HG03520 (cell line): ENCODE results near the gene PTPN9.
"Not testable (repeated sequence)": the region's sequence is repeated elsewhere in the genome, so short reads cannot be mapped to it uniquely, and the experiment has no call there.

Experiments used
- ATAC-seq: cut with Tn5 transposase; IDR thresholded peaks from one replicate; pipeline ENCODE4 v1.9.1; 2021; ENCODE audit warnings: mild to moderate bottlenecking, moderate library complexity; ENCODE audit not compliant: unreplicated experiment

The PTPN9 gene

DNA sequence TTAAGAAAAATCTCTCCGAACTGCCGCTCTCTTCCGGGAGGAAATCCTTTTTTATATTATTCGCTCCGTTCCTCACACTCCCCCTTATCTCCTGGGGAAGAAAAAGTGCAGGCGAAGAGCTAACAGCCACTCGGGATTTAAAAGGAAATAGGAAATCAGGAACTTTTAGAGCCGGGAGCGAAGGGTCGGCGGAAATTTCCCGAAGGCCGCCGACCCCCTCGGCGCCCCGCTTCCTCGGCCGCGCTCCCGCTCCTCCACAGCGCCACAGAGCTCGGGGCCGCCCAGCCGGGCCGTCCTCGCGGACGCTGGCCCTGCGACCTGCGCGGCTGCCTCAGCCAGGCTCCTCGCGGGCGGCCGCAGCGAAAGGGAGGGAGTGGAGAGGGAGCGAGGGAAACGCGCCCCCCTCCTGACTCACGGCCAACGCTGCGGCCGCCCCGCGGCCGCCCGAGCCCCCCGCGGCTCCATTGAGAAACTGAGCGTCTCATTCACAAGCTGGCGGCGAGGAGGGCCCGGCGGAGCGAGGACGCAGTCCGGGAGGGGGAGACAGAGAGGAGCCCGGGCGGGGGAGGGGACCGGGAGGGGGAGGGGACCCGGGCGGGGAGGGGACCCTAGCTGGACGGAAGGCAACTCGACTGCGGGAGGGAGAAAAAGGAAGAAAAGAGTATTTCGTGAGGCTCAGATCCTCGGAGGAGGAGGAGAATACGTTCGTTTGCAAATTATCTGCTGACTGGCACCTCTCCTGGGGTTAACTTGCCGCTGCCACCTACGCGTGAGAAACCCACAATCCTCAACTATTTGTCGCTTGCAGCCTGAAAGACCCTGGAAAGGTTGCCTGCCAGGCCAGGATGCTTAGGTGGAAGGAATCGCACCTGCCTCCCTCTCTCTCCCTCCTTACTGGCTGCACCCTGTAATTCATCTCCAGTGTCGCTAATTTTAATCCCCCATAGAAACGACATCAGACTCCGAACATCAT is at the start of gene PTPN9:
Gene PTPN9, minus strand, starts transcription at position 368 of the 973 bp plus-strand sequence. CDS start 539 bp downstream, outside the sequence.
- ATAC-seq, result peak; percentile 53

DNA sequence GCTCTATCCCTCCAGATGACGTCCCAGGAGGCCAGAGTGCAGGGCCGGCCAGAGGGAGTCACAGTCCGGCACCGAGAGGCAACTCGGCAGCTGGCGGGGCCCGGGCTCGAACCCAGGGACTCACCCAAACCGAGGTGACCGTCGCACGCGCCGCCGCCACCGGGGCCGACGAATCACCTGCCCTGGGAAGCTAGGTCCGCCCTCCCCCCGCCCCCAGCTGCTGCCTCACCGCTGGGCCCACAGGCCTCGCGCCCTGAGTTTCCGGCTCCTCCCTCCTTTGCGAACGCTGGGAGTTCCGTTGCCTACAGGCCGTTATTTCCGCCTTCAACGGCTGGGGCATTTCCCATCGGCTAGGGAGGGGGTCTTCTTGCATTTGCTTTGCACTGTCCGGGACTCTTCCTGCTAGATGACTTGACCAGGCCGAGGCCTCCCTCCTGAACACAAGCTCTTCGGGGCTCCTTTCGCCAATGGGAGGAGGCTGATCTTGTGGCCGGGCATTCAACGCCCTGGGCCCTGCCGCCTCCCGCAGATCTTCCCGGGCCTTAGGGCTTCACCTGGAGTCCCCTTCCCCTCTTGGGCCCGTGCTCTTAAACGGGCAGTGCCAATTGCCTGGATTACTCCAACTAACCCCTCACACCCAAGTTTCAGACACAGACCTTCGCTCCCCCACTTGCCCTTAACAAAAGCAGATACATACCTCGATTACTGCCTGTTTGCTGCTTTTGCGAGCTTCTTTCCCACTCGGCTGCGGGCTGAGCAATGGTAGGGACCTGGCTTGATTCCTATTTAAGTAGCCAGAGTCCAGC is 46.6 kb upstream of the PTPN9 start, which contains the start of gene SNUPN:
Gene SNUPN, minus strand, starts transcription at position 184 of the 806 bp plus-strand sequence. CDS start 4,674 bp downstream, outside the sequence.
- ATAC-seq, result peak; percentile 69

DNA sequence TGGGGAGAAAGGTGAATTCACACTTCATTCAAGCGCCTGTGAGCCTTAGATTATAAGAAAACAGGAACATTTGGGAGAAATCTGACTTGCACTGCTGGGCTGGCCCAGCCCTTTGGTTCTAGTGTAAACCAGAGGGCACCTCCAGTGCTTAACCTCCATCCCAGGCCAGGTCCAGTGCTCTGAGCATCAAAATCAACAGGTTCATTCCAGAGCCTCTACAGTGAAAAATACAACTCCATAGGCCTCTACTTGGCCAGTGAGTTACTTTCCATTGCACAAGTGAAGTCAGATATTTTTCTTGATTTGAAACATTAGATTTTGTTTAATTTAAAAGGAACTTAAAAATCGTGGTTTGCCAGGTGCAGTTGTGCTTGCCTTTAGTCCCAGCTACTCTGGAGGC is 43.4 kb upstream of the PTPN9 start:
- ATAC-seq, result no peak

DNA sequence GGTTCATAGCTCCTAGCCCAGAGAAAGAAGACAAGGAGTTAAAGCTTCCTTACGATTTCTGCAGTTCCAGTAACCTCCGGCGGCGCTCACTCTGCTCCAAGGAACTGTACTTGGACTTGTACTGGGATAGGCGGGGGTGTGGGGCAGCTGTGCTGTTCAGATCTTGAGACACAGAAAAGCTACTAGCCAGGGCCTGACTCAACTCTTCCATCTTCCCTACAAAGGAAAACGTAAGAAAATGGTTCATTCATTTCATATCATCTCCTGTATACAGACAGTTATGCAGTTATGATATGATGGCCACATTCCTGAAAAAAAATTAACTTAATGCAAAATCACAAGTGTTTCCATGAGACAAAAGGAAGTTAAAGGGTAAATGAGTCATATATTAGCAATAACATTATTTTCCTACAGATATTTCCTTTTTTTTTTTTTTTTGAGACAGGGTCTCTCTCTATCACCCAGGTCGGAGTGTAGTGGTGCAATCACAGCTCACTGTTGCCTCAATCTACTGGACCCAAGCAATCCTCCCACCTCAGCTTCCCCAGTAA is 41.8 kb upstream of the PTPN9 start:
- ATAC-seq, result no peak

DNA sequence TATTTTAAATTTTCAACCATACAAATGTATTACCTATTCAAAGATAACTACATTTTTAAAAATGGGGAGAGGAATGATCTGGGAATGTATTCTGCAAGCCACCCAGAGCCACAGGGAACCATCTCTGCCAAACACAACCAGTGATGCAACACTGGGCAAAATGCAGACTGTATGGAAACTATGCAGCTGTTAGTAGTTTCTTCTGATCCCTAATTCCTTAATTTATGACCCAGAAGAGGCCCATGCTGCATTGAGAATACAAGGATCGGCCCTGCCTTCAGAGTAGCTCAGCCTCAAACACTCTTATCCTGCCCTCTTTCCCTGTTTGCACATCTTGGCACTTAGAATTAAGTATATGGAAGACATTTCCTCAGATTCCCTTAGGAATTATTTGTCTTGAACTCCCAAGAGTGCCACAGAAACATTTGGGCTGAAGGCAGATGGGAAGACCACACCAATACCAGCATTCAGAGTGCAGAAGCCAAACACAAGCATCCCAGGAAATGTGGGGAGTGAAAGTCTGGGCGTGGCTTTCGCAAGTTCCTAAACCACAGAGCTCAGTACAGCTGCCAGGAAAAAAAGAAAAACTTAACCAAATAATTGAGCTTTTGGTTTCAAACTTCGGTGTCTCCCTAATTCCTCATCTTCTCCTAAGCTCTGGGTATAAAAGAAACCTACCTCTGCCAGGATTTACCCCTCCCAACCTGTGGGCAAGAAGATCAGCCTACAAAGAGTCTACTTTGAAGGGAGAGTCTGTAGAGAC is 41.1 kb upstream of the PTPN9 start:
- ATAC-seq, result no peak

DNA sequence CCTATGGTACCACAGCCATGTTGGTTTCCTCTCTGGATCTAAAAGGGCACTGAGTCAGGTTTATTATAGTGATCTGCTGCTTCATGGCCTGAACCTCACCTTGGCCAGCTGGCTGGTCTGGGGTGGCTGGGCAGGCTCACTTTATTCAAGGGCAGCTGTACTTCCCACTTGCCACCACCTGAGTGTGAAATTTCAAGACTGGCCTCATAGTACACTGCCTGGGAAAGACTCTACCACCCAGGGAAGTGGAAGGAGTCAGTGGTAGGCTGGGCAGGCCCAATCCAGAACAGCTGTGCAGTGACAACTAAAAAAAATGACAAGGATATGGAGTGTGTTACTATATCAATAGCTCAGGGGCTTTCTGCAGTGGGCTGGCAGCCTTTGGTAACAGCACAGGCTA is 37.7 kb upstream of the PTPN9 start:
- ATAC-seq, result no peak

DNA sequence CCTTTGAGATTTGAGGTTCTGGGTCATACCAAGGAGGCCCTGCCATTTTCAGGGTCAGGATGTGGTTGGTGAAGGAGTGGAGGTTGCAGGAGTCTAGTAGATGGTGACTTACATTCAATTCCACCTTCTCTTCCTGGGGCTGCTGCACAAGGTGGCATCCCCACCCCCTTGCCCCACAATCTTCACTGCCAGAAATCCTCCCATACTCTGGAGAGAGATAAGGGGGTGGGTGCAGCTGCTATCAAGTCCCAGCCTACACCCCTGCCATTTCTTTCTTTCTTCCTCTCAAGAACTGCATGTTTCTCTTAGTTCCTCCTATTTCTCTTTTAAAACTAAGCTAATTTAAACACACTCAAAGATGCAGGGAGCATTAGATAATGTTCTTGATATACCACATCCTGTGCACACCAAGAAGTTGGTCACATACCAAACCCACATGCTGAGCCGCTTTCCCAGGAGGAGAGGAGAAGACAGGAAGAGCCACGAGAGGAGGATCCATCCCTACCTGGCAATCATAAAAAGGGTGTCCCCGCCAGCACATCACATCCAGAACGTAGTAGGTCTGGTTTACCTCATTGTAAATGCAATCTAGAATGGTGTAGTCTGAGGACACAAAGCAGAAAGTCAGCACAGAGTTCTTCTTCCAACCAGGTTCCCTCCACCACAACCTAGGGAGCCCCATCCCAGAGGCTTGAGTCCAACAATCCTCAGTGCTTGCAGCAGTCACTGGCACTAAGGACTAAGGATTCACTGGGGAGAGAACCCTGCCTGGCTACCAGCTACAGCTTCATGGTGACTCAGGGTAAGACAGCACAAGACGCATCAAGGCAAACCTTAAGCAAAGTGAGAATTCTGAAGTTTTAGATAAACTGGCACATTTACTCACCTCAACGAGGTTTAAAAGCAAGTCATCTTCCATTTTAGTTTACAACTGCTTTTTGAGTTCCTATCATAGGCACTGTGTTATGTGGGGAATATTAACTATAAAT is 27.9 kb upstream of the PTPN9 start:
- ATAC-seq, result no peak

DNA sequence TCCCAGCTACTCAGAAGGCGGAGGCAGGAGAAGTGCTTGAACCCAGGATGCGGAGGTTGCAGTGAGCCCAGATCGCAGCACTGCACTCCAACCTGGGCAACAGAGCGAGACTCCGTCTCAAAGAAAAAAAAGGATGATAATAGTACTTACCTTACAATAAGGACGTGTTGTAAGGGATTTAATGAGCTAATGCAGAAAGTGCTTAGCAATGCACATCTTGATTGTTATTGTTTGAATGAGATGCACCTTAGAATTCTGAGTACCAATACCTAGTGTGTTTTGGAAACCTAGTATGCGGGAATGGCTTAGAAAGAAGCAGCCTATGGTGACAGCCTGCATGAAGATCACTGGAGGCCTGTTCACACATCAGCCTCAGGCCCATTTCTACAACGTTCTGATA is 26.9 kb upstream of the PTPN9 start:
- ATAC-seq, result no peak

DNA sequence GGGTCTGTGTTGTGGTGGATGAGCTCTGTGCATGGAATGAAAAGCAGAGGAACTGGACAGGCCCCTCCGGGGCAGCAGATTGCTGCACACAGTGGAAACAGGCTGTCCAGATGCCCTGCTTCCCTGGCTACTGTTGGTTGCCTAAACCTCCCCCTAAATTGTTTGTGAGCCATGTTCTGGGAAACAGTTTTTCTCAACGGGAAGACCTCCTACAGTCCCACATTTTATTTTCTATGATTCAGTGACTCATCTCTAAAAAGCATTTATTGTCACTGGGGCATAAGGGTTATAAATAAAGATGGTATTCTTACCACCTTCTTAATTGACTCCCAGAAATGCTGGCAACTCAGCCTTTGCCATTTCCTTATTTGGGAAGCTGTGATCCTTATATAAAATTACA is 20.3 kb upstream of the PTPN9 start:
- ATAC-seq, result no peak

DNA sequence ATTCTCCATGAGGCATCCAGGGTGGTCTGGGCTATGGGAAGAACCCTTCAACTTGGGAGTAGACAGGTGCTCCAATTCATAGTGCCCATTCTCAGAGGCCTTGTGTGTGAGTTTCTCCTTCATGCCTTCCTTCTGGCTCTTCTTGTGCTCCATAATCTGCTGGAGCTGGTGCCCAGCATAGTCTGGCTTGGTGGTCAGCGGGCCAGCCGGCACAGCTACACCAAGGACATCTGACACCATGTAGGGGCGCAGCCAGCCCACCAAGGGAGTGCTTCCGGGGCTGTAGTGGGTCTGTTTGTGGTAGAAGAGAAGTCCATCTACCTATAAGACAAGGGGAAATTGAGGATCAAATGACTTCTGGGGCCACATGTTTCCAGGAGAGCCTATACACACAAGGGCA is 19.2 kb upstream of the PTPN9 start:
- no peak for ATAC-seq

DNA sequence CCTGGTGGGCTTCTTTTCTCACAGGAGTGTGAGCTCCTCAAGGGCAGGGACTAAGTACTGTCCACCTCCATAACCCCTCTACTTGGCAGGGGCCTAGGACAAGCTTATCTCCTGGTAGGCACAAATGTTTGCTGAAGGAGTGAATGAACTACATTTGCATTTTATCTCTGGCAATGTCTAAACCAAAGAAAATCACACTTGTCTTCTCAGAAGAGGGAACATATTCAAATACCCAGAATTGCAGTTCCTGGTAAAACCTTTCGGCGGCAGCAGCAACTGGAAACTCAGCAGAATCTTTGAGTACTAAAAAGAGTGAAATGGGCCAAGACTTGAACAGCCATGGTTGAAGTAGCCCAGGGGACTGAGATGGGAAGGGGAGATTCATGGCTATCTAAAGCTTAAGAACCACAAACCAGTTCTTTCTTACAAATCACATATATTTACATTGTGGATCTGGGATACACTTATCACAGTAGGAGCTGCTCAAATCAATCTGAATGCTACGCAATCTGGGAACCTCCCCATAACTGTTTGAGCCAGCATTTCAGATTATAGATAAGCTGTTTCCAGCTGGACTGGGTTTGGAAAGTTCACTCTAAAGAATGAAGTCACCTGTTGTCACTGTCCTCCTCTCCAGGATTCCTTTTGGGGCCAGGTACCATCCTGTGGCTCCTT is 18.7 kb upstream of the PTPN9 start:
- ATAC-seq, result no peak

DNA sequence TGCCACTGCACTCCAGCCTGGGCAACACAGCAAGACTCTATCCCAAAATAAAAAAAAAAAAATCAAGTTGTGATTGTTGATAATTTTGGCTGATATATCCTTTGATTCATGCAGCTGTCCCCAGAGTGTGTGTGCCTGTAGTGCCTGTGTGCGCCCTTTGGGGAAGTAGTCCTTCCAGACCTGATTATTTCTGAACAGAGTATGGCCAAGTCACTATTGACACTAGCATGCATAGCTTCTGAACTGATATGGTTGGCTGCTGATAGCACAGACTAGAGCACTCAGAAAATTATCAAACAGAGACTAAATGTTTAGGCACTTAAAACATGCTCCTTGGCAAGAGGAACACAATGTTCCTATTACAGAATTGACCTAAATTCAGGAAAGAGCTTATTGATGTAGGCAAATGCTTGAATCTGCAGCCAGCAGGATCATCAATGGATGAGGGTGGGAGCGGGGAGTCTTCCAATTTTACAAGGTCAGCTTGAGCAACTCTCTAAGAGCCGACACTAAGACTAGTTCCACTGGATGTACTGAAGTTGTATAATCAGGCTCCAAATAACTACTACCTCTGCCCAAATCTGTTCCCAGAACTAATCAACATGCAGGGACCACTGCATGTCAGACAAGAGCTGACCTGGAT is 17.7 kb upstream of the PTPN9 start:
- ATAC-seq, result no peak

DNA sequence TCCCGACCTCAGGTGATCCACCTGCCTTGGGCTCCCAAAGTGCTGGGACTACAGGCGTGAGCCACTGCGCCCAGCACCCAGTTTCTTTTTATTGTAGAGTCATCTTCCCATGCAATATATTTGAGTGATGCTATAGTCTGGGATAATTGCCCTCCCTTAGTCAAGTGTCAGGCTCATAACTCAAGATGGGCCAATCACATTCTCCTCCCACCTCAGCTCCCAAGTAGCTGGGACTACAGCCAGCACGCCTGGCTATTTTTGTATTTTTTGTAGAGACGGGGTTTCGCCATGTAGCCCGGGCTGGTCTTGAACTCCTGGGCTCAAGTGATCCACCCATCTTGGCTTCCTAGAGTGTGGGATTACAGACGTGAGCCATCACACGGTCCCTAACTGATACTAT is 15.2 kb upstream of the PTPN9 start:
- no peak for ATAC-seq

DNA sequence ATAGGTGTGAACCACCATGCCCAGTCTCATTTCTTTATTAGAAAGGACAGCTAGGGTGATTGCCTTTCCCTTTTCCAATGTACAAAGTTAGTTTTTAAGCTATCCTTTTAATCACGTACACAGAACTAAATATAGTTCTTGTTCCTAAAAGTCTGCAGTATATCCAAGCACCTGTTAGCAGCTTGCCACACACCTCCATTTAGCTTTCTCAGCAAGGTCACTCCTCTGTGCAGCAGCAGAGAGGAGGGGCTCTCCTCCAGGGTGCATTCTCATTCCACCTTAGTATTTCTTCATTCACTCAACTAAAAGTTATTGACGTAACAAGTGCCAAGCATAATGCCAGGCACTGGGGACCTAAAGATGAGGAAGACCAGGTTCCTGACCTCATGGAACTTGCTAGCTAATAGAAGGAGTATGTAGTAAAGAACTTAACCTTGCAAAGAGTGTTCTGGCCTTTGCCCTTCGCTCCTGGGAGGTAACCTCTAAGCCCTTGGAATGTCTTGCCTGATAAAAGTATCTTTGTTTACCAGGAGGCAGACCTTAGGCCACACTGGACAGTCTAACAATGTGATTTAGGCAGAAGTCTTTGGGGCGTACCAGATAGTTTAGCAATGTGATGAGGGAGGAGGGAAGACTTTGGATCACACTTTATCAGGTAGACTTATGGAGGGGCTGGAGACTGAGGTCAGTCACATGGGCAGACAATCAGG is 12.7 kb upstream of the PTPN9 start:
- ATAC-seq, result no peak

DNA sequence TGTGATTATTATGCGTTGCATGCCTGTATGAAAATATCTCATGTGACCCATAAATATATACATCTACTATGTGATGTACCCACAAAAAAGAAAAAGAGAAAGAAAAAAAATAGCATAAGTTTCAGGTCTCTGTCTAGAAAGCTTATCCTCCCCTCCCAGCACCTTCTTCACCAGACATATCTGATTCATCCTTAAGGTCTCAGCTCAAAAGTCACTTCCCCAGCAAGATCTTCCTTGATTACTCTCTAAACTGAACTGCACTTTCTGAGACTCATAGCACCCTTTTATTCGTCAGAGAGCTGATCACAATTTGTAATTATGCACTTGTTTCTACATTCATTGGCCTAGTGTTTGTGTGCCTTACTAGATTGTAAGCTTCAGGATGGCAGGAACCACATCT is 11.1 kb upstream of the PTPN9 start:
- no peak for ATAC-seq

DNA sequence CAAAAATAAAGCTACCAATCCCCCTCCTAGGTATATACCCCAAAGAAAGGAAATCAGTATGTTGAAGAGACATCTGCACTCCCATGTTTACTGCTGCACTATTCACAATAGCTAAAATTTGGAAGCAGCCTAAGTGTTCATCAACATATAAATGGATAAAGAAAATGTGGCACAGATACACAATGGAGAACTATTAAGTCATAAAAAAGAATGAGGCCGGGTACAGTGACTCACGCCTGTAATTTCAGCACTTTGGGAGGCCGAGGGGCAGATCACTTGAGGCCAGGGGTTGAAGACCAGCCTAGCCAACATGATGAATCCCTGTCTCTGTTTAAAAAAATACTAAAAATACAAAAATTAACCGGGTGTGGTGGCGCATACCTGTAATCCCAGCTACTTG is 10.0 kb upstream of the PTPN9 start:
- ATAC-seq, result no peak

DNA sequence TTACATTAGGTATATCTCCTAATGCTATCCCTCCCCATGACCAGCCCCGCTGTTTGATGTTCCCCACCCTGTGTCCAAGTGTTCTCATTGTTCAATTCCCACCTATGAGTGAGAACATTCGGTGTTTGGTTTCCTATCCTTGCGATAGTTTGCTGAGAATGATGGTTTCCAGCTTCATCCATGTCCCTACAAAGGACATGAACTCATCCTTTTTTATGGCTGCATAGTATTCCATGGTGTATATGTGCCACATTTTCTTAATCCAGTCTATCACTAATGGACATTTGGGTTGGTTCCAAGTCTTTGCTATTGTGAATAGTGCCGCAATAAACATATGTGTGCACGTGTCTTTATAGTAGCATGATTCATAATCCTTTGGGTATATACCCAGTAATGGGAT is 7.3 kb upstream of the PTPN9 start:
- not testable (repeated sequence) for ATAC-seq

DNA sequence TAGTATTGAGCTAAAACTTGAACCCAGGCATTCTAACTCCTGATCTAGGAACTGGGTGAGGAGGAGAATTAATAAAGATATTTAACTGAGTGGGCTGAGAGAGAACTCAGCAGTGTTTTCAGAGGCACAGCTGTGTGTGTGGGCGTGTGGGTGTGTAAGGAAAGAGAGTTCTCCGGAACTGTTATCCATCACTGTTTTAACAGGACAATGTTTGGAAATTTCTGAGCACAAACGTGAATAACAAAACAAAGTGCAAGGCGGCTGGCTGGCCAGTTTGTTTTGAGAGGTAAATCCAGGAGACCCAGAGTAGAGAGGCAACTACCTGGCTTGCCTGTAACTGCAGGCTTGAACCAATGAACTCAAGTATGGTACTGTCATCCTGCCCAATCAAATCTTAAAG is 5.0 kb upstream of the PTPN9 start:
- ATAC-seq, result no peak
